CD4-positive, alpha-beta T cell (primary cell): Measurements from ENCODE around the gene SART3. TPM values are rescaled to one million over a fixed set of nuclear protein-coding genes. Genes with fewer than 3 reads are reported as not detected.

Source experiments
- ATAC-seq: fragments of 200-7000 bp; cut with Tn5 transposase; one replicate; pipeline ENCODE4 v1.10.0; 2022; ENCODE audit warnings: mild to moderate bottlenecking; ENCODE audit not compliant: poor library complexity
- CTCF ChIA-PET: fragments of 350-600 bp; sonication (Branson Sonifier 250); formaldehyde crosslinking; loops from one replicate; lab custom pipeline; 2021; ENCODE audit warnings: antibody characterized with exemption, inconsistent platforms; lab: Charles Lee
- POLR2A ChIA-PET: fragments of 350-600 bp; sonication (Branson Sonifier 250); formaldehyde crosslinking; loops from one replicate; lab custom pipeline; 2021; ENCODE audit warnings: antibody characterized with exemption, inconsistent platforms; lab: Charles Lee
- DNase-seq, 14 experiments: peaks; one replicate each; pipeline ENCODE4 v3.0.0-alpha.2; 2013 to 2020; ENCODE audit warnings: mixed read lengths in 2 of 14
- H3K27ac ChIP-seq, 2 donors: one replicate each; pipeline versions ENCODE4 v1.5.1 to v1.7.0; 2013; ENCODE audit warnings: low read length in 2 of 2, low read depth in 1 of 2, mild to moderate bottlenecking in 1 of 2
- H3K27me3 ChIP-seq, 2 experiments: 1 replicate in 1 of 2; 2 replicates in 1 of 2; pipeline versions ENCODE4 v1.6.1 to v1.7.0; 2013; ENCODE audit warnings: low read length in 2 of 2, control low read depth in 1 of 2, mild to moderate bottlenecking in 1 of 2, moderate library complexity in 1 of 2; ENCODE audit not compliant: insufficient read depth in 2 of 2, control insufficient read depth in 1 of 2
- H3K36me3 ChIP-seq: one replicate; pipeline ENCODE4 v1.6.1; 2013; ENCODE audit warnings: low read length, control low read depth; ENCODE audit not compliant: insufficient read depth
- H3K4me1 ChIP-seq: one replicate; pipeline ENCODE4 v1.6.1; 2013; ENCODE audit warnings: low read length, control low read depth; ENCODE audit not compliant: insufficient read depth
- H3K4me3 ChIP-seq: one replicate; pipeline ENCODE4 v1.5.1; 2013; ENCODE audit warnings: mild to moderate bottlenecking, low read length, moderate library complexity
- H3K9me3 ChIP-seq, 2 experiments: 1 replicate in 1 of 2; 2 replicates in 1 of 2; pipeline versions ENCODE4 v1.6.1 to v1.7.0; 2013; ENCODE audit warnings: low read length in 2 of 2, mild to moderate bottlenecking in 2 of 2, control low read depth in 1 of 2, moderate library complexity in 1 of 2; ENCODE audit not compliant: control insufficient read depth in 1 of 2, insufficient read depth in 1 of 2
- H3K27ac Mint-ChIP-seq: one replicate; pipeline ENCODE4 v1.8.0; 2020; ENCODE audit warnings: mixed read lengths
- H3K27me3 Mint-ChIP-seq: one replicate; pipeline ENCODE4 v1.8.0; 2021; ENCODE audit warnings: mixed read lengths
- H3K36me3 Mint-ChIP-seq: one replicate; pipeline ENCODE4 v1.8.0; 2021; ENCODE audit warnings: low read depth, mixed read lengths
- H3K4me1 Mint-ChIP-seq: one replicate; pipeline ENCODE4 v1.8.0; 2021; ENCODE audit warnings: low read depth, mixed read lengths
- H3K4me3 Mint-ChIP-seq: one replicate; pipeline ENCODE4 v1.8.0; 2020; ENCODE audit warnings: mild to moderate bottlenecking, mixed read lengths
- H3K9me3 Mint-ChIP-seq: one replicate; pipeline ENCODE4 v1.8.0; 2020; ENCODE audit warnings: mixed read lengths
- CTCF ChIP-seq: fragments of 200-600 bp; IDR thresholded peaks from one replicate; pipeline ENCODE4 v1.8.0; 2022; ENCODE audit warnings: antibody characterized with exemption, mild to moderate bottlenecking
- intact Hi-C, 2 experiments: fragments of 100-400 bp; cut with DNase I in 1 of 2; cut with micrococcal nuclease in 1 of 2; formaldehyde crosslinking; loops; one replicate each; pipeline versions ENCODE4 v1.15.1 to v1.9.0; 2023 to 2025; cut with DNase I, micrococcal nuclease
- total RNA-seq, 174 experiments: library from RNA in 2 of 174; stranded (reverse) in 2 of 174; gene quantifications; one replicate each; pipeline ENCODE4 v1.2.3 and lab custom pipeline; 2021 to 2026

Gene SART3
- total RNA-seq, 2 experiments from 2014 or later, result 95.1 to 104 TPM

GRCh38 chr12:108581311-108582227 is 20.6 kb upstream of the SART3 start:
- Histone ChIP-seq H3K4me3 (no peak overlapping the region), H3K9me3 (no peaks in the 10 kb centered on the region), H3K27ac (no peak overlapping the region), H3K4me1 (no peaks in the 10 kb centered on the region), H3K27me3 (no peaks in the 10 kb centered on the region), H3K36me3 (no peaks in the 10 kb centered on the region)
- no peak for ATAC-seq
- ChIA-PET CTCF (no interaction called here), POLR2A (no interaction called here)
- intact Hi-C loops, result no loop called here
- no peaks in the 10 kb centered on the region for H3K9me3 Mint-ChIP-seq
- peaks cover under 1% of the 10 kb centered on the region for H3K4me1 Mint-ChIP-seq
- no peak for TF ChIP-seq CTCF
- no peak overlapping the region for H3K4me3 Mint-ChIP-seq
- H3K27ac Mint-ChIP-seq, result no peak overlapping the region
- no peaks in the 10 kb centered on the region for H3K36me3 Mint-ChIP-seq
- no peak for DNase-seq
- H3K27me3 Mint-ChIP-seq, result no peaks in the 10 kb centered on the region

- Histone ChIP-seq H3K36me3 (no peaks in the 10 kb centered on the region), H3K4me1 (no peaks in the 10 kb centered on the region), H3K27me3 (no peaks in the 10 kb centered on the region), H3K4me3 (no peak overlapping the region), H3K9me3 (no peaks in the 10 kb centered on the region), H3K27ac (no peak overlapping the region)
- Mint-ChIP-seq H3K27me3 (no peaks in the 10 kb centered on the region), H3K36me3 (no peaks in the 10 kb centered on the region), H3K4me1 (peaks cover 11% of the 10 kb centered on the region), H3K27ac (no peak overlapping the region), H3K4me3 (no peak overlapping the region), H3K9me3 (no peaks in the 10 kb centered on the region)
- no peak for DNase-seq
- intact Hi-C loops, result no loop called here
- CTCF ChIA-PET, result no interaction called here
- POLR2A ChIA-PET, result no interaction called here
- no peak for ATAC-seq
- no peak for TF ChIP-seq CTCF
Measured at GRCh38 chr12:108580531-108580930, 19.6 kb upstream of the SART3 start.

GRCh38 chr12:108578813-108579212 is 17.8 kb upstream of the SART3 start:
- ATAC-seq (no peak), DNase-seq (no peak)
- no peaks in the 10 kb centered on the region for H3K9me3 ChIP-seq
- no peak overlapping the region for H3K27ac ChIP-seq
- H3K27me3 Mint-ChIP-seq, result no peaks in the 10 kb centered on the region
- peaks cover 8% of the 10 kb centered on the region for H3K4me1 ChIP-seq
- CTCF ChIA-PET, result no interaction called here
- TF ChIP-seq CTCF, result no peak
- H3K27ac Mint-ChIP-seq, result no peak overlapping the region
- POLR2A ChIA-PET, result no interaction called here
- no peak overlapping the region for H3K4me3 ChIP-seq
- no peaks in the 10 kb centered on the region for H3K36me3 Mint-ChIP-seq
- H3K36me3 ChIP-seq, result no peaks in the 10 kb centered on the region
- H3K4me3 Mint-ChIP-seq, result no peak overlapping the region
- H3K27me3 ChIP-seq, result no peaks in the 10 kb centered on the region
- intact Hi-C loops, result no loop called here
- H3K9me3 Mint-ChIP-seq, result no peaks in the 10 kb centered on the region
- H3K4me1 Mint-ChIP-seq, result peaks cover 26% of the 10 kb centered on the region
